ENCODE data around the gene LTB4R2.
"Not testable (repeated sequence)": the region's sequence is repeated elsewhere in the genome, so short reads cannot be mapped to it uniquely, and the experiment has no call there.

Gene LTB4R2

DNA sequence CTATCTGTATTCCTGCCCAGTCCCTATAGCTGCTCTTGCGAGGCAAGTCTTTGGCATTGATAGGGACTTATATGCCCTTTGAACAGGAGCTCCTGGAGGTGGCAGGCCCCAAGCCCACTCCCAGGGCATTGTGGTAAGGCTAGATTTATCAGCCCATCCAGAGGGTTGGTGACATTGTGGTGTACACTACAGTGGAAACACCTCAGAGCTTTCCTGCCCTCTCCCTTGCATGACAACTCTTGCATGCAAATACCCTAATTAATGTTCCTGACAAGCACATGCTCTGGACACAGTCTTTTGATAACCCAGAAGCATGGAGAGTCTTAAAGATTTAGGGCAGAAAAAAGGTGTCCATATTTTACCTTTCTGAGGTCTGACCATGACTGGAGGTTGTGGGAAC lies 30.7 kb downstream of the LTB4R2 start:
- DNase-seq (ENCODE audit: low read depth) = no peak

DNA sequence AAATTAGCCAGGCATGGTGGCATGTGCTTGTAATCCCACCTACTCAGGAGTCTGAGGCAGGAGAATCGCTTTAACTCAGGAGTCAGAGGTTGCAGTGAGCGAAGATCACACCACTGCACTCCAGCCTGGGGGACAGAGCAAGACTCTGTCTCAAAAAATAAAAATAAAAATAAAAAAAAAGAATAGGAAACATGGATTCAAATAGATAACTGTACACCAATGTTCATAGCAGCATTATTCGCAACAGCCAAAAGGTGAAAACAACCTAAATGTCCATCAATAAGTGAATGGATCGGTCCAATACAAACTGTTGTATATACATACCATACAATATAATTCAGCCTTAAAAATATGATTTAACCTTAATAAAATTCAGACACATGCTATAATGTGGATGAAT lies 32.9 kb downstream of the LTB4R2 start:
- no peak for DNase-seq (ENCODE audit: low read depth)

DNA sequence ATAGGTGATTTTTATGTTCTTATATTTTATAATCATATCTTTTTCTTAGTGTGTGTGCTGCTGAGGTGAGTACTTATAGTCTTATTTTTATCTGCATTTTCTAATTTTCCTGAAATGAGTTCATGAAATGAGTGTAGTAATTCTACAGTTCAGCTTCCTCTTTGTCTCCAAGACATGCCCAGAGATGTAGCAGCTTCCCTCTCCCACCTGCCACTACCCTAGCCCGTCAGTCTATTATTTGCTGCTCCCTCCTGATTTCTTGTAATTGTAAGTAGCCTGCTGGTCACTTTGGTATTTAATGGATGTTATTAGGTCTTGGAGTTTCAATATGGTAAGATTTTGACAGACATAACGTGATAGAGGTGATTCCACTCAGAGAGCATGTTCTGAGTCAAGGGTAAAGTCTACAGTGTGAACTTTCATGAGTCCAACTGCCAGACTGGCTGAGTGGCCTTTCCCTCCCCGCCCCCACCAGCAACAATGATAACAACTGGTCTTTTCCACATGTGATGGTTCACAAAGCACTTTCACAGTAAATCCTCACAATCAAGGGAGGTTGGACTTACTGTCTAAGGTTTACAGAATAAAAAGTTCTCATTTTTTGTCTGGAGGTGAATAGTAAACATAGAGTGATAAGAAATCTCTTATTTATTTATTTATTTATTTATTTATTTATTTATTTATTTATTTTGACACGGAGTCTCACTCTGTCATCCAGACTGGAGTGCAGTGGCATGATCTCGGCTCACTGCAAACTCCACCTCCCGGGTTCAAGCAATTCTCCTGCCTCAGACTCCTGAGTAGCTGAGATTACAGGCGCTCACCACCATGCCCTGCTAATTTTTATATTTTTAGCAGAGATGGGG lies 34.1 kb downstream of the LTB4R2 start:
- DNase-seq (ENCODE audit: low read depth) = no peak

DNA sequence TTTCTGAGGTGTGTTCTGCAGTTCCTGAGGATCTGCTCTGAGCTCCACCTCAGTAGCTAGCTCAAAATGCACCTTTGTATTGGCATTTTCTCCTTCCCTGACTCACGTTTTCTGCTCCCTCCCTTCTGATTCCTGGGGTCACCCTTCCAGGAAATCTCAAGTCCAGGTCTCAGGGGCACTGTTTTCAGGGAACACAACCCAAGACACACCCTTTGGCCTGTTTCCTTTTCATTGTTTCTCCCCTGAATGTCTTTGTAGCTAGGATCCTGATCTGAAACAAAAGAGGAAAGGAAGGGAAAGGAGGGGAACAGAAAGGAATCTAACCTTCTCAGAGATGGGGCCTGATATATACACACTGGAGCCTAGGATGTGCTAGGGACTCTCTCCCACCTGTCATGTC lies 37.2 kb downstream of the LTB4R2 start:
- DNase-seq (ENCODE audit: low read depth) = no peak

DNA sequence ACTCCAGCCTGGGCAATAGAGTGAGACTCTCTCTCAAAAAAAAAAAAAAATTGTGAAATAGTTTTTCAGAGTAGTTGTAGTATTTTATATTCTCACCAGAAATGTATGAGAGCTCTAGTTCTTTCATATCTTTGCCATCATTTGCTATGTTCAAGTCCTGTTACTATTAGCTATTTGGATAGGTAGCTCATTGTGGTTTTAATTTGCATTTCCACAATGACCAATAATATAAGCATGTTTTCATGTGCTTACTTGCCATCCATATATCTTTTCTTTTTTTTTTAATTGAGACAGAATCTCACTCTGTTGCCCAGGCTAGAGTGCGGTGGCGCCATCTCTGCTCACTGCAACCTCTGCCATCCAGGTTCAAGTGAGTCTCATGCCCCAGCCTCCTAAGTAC lies 38.2 kb downstream of the LTB4R2 start:
- DNase-seq (ENCODE audit: low read depth) = no peak

DNA sequence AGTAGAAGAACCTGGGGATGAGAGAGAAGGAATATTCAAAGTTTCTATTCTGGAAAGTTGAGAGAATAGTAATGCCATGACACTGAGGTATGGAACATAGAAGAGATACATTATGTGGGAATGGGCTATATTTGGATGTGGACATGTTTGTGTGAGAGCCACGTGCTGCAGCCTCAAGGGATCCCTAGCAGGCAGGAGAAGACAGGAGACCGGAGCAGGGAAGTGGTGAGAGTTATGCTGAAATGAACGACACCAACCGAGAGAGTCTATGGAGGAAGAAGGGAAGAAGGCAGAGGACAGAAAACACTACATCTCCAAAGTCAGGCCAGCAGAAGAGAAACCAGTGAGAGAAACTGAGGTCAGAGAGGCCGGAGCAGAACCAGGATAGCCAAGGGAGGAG lies 39.8 kb downstream of the LTB4R2 start:
- no peak for DNase-seq (ENCODE audit: low read depth)

DNA sequence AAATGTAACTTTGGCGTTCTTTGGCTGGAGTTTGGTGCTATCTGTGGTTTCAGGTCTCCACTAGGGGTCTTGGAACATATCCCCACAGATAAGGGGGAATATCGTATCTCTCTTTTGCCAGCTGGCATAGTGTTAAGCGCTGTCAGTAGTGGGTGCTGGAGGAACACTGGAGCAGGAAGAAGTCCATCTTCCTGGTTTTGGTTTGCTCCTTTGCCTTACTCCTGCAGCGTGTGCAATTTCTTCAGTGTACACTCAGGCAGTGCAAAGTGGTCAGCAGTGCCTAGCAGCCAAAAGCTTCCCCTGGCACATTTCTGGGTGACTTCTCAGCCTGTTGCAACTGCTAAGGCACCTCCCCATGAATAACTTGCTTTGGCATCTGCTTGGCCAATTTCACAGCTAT lies 41.6 kb downstream of the LTB4R2 start:
- DNase-seq (ENCODE audit: low read depth) = peak; percentile 58

DNA sequence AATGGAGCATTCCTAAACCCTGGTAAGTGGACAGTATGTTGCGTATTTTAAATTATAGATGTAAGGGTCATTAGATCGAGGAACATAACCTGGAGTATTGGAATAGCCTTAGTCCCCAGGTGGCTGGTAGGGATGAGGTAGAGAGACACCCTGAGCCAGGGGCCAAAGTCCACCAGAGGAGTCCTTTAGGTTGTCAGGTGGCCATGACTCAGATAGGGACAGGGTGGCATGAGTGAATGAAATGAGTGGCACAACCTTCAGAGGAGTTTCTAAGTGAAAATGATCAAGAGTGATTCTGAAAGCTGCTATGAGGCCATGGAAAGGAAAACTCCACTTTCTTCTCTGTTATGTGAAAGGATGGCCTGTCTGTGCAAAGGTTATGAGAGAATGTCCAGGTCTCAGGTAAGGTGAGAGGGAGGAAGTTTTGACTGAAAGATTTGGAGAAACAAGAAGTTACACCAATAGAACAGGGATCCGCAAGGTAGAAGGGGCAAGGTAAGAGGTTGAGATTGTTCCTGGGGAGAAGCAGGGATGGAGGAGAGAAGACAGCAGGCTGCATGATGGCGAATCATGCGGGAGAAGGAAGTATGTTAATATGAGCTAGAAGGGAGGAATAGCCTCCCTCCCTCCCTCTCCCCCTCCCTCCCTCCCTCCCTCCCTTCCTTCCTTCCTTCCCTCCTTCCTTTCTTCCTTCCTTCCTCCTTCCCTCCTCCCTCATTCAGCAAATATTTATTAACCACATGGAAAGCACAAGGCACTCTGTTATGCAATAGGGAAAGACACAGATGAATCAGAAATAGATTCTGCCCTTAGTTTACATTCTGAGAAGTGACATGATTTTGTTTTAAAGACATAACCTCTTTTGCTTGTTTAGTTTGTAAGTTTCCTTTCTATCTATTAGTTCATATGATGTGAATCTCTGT lies 43.9 kb downstream of the LTB4R2 start:
- peak; percentile 70 for DNase-seq (ENCODE audit: low read depth)

DNA sequence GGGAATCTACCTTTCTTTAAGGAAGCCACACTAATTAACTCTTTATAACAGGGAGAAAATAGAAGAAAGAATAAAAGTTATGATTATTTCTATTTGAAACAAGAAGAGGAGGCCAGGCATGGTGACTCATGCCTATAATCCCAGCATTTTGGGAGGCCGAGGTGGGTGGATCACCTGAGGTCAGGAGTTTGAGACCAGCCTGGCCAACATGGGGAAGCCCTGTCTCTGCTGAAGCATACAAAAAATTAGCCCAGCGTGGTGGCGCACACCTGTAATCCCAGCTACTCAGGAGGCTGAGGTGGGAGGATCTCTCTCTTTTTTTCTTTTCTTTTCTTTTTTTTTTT lies 44.5 kb downstream of the LTB4R2 start:
- not testable (repeated sequence) for DNase-seq (ENCODE audit: low read depth)

DNA sequence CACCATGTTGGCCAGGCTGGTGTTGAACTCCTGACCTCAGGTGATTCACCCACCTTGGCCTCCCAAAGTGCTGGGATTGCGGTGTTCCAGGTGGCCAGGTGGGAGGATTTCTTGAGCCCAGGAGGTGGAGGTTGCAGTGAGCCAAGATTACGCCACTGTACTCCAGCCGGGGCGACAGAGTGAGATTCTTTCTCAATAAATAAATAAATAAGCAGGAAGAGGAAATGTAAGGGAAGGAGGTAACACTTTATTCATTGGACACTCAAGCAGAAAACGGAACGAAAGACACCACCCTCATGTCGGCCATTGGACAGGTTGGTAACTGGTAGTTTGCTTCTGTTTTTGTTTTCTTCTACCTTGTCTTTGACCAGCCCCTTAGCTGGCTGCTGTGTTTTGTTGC lies 45.1 kb downstream of the LTB4R2 start:
- DNase-seq (ENCODE audit: low read depth) = no peak

DNA sequence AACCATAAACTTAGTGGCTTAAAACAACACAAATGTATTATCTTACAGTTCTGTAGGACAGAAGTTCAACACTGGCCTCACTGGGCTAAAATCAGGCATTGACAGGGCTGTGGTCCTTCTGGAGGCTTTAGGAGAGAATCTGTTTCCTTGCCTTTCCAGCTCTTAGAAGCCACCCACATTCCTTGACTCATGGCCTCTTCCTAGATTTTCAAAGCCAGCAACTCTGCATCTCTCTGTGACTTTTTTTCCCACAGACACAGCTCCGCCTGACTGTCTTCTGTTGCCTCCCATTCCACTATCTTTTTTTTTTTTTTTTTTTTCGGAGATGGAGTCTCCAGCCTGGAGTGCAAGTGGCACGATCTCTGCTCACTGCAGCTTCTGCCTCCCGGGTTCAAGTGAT lies 46.3 kb downstream of the LTB4R2 start:
- no peak for DNase-seq (ENCODE audit: low read depth)

DNA sequence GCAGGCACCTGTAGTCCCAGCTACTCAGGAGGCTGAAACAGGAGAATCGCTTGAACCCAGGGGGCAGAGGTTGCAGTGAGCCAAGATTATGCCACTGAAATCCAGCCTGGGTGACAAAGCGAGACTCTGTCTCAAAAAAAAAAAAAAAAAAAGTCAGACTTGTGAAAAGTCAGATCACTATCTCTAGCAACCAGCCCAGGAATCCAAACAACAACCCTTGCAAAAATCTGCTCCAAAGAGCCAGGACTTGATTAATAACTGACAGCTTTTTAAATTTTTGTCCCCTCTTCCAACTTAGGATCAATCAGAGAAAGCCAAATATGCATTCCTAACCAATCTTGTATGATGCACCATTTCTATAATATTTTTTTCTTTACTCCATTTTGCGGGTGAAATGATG lies 50.3 kb downstream of the LTB4R2 start:
- DNase-seq (ENCODE audit: low read depth) = no peak

DNA sequence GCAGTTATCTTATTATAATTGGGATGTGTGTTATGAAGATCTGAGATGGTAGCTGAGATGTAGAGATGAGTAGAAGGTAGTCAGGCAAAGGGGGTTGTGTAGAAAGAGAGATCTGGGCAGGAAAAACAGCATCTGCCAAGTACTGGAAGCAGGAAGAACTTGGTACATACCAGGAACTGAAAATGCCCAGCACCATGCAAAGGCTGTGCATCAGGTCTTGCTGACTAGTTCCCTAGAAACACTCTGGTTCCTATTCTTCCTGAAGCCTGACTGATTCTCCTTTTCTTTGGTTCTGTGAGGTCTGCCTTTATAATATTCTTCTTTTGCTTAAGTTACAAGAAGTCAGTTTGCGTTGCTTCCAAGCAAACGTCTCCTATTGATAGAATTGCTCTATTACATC lies 51.4 kb downstream of the LTB4R2 start:
- no peak for DNase-seq (ENCODE audit: low read depth)
